ENCODE measurements around the gene RAP2A.

The RAP2A gene

GRCh38 chr13:97448503-97449251 is 14.7 kb downstream of the RAP2A start:
- no peak for DNase-seq (ENCODE audit: low read depth)

DNA sequence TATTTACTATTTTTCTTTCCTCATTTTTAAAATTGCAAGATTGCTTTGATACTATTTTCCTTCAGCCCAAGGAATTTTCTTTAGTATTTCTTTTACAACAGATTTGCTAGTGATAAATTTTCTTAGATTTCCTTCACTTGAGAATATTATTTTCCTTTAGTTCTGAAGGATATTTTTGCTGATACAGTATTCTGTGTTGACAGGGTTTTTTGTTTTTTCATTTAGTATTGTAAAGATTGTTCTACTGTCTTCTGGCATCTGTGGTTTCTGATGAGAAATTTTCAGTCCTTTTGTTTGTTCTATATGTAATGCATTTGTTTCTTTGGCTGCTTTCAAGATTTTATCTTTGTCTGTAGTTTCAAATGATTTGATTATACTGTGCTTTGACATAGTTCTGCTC is 20.7 kb downstream of the RAP2A start:
- DNase-seq (ENCODE audit: low read depth) = no peak

DNA sequence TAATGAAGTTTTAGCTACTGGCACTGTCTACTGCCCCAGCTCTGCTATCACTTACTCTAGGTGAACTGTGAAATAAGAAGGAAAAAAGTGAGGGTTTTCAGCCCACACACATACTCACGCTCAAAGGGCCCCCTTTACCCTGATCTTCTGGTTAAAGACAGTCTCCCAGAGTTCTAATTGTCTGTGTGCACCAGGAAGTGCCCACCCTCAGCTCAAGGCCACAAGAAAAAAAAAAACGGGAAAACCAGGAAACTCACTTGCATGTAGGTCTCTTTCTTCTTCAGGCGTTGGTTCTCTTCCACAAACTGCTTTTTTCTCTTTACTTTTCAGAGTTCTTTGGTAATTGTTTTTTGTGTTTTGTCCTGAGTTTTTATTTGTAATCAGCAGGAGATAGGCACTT is 22.1 kb downstream of the RAP2A start:
- no peak for DNase-seq (ENCODE audit: low read depth)

DNA sequence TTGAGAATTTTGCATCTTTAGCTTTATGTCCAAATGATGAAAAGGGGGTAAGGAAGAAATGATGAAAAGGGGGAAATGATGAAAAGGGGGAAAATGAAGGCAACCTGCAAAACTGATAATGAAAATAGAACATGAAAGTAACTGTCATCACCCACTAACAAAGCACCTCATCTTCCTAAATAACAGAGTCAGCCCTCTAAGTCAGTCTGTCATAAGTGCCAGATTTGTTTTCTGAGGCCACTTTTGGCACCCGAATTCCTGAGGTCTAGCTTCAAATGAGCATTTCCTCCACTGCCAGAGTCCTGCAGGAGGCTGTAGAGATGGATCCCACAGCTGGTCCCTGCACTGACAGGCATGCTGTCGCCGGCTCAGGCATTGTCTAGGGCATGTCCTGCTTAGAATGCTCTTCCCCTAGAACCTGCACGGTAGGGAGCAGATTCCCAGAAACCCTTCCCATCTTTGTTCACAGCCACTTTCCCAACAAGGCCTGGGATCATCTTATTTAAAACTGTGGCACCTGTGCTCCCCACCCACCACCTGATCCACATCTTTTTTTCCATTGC is 25.3 kb downstream of the RAP2A start:
- no peak for DNase-seq (ENCODE audit: low read depth)

DNA sequence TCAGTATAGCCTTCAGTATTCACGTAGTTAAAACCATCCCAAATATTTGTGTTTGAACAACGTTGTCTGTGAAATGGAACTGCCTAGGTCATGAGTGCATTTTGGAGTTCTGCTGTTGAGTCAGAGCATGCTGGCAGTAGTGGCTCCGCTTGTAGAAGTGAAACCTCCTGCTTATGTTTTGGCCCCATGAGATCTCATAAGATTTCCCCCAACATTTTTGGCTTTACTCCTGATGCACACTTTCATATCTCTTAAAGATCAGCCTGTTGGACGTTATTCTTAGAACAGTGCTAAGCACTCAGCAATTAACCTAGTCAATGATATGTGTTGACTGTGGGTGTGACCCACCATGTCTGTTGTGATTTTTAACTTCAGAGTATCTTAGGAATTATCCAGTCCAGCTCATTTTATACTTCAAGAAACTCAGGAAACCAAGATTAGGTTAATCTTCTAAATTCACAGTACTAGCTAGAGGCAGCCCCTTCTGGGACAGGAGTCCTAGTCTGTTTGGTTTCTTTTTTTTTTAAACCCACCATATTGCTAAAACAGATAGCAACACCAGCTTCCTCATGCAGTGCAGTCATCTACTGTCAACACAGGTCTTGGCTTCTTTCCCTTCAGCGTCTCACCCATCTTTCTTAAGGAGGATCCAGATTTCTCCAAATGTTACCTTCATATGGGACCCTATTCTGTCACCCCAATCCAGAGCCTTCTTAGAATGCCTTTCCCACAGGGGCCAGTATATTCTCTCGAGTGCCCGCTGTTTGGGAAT is 26.2 kb downstream of the RAP2A start:
- DNase-seq (ENCODE audit: low read depth) = no peak

- DNase-seq (ENCODE audit: low read depth) = no peak
Measured at GRCh38 chr13:97460853-97461252, 26.9 kb downstream of the RAP2A start.

- no peak for DNase-seq (ENCODE audit: low read depth)
Measured at GRCh38 chr13:97464561-97464960, 30.6 kb downstream of the RAP2A start.

DNA sequence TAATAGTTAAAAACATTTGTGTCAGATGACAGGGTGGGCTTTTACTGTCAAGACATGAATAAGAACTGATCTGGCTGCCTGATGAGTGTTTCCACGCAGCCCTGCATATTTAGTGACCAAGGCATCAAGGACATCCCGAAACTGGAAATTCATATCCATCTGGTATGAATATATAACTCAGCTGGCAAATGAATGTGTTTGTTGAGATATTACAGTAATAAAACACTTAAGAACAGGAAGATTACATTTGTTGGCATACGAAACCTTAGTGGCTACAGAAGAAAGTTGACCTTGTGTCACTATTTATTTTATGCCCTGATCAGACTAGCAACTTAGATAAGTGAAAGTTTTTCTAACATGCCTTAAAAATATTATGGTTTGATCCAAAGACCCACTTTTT is 32.8 kb downstream of the RAP2A start:
- DNase-seq (ENCODE audit: low read depth) = no peak

- no peak for DNase-seq (ENCODE audit: low read depth)
Measured at GRCh38 chr13:97468331-97468730, 34.4 kb downstream of the RAP2A start.

- no peak for DNase-seq (ENCODE audit: low read depth)
Measured at GRCh38 chr13:97471711-97472110, 37.7 kb downstream of the RAP2A start.

DNA sequence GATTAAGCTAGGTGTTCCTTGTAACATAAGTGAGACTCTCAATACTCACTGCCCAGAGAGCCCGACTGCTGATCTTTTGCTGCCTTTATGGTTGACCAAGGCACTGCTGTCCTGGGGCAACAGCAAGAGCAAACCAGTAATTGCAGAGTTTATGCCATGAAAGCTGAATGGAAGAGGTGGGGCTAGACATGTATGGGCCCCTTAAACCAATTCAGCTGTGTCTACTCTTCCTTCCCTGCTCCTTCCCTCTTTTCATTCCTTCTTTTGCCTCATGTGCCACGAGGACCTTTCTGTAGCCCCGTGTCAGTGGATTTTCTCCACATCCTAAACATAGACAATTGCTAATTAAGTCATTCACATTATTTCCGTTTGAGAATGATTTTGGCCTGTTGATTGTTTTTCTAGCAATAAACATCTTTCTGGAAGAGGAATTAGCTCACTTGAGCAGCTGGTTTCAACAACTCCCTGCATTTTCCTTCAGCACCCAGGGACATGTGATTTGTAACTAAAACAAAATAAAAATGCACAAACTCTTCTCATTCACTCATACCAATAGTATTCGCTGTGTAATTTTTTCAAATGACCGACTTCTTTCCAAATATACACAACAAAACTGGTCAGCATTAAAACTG is 40.5 kb downstream of the RAP2A start:
- DNase-seq (ENCODE audit: low read depth) = no peak

DNA sequence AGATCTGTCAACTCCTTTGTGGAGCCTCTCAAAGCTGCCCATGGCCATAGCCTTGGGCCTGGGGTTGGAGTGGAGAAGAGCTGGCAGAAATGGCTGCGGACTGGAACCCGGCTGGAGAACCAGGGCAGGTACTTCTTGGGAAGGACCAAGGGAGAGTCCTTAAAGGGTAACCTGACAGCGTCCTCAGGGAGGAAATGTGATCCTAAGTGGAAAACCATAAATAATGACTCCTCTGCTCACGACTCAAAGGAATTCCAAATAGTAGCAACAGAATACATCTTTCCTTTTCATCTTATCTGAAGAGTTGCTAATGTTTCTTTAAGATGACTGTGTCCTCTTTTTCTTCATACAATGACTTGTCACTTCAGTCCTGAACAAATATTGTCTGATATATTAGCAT is 41.0 kb downstream of the RAP2A start:
- DNase-seq (ENCODE audit: low read depth) = no peak

- no peak for DNase-seq (ENCODE audit: low read depth)
Measured at GRCh38 chr13:97477844-97478243, 43.9 kb downstream of the RAP2A start.

- no peak for DNase-seq (ENCODE audit: low read depth)
Measured at GRCh38 chr13:97478247-97478646, 44.3 kb downstream of the RAP2A start.

DNA sequence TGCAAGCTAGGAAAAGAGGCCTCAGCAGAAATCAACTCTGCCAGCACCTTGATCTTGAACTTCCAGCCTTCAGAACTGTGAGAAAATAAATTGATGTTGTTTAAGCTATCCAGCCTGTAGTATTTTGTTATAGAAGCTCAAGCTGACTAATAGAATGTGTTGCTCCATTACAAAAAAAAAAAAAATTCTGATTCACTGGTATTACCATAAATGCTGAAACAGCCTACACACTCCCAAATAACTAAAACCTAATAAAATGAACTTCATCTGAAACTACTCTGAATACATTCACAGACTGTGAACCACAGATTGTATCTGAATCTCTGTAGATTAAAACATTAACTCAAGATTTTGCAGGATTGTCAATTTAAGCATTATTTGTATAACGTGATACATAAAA is 49.5 kb downstream of the RAP2A start:
- DNase-seq (ENCODE audit: low read depth) = no peak

DNA sequence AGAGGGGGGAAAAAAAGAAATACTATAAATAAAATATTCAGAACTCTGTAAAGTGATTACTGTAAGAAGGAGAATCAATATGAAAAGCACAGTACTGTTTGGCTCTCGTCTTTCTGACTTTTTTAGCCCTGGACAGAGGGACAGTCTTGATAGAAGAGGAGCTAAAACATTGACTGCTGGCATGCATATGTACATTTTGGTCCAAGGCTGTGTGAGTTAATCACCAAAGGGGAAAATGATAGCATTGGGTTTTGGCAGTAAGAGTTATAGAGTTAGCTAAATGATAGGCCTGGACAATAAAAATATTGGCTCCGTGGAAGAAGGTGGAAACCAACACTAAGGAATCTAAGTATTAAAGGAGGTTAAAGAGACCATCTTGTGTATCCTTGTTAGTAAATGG is 50.3 kb downstream of the RAP2A start:
- no peak for DNase-seq (ENCODE audit: low read depth)

DNA sequence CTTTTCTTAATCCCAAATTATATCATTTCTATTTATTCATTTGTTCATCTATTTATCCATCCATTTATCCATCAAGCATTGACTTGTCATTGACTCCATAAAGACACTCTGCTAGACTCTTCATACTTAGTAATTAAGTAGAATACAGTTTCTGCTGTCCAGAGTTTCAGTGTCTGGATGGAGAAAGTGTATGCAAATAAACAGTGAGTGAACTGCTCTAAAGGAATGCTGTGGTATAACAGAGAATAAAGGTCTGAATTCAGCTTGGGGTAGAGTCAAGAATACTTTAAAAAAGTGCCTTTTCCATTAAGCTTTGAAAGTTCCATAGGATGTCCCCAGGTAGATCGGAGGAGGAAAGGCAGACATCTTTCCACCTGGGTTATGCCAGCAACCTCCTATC is 51.4 kb downstream of the RAP2A start:
- DNase-seq (ENCODE audit: low read depth) = no peak

DNA sequence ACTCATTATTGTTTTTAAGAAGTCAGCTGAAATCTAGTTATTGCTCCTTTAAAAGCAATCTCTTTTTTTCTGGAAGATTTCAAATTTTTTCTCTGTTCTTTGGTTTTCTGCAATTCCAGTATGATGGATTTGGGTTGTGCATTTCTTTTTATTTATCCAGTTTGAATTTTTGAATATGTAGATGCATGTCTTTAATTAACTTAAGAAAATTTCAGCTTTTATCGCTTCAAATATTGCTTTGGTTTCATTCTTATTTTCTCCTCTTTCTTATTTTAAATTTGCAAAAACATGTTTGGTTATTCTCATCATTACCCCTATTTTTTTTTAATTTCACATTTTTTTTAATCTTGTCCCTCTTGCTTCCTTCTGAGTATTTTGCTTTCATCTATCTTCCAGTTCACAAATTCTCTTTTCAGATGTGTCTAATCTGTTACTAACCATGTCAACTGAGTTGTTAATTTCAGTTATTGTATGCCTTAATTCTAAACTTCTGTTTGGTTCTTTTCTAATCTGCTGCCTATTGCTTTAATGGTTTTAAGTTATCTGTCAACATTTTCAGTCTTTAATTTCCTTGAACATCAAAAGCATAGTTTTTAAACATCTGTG is 56.8 kb downstream of the RAP2A start:
- DNase-seq (ENCODE audit: low read depth) = no peak

DNA sequence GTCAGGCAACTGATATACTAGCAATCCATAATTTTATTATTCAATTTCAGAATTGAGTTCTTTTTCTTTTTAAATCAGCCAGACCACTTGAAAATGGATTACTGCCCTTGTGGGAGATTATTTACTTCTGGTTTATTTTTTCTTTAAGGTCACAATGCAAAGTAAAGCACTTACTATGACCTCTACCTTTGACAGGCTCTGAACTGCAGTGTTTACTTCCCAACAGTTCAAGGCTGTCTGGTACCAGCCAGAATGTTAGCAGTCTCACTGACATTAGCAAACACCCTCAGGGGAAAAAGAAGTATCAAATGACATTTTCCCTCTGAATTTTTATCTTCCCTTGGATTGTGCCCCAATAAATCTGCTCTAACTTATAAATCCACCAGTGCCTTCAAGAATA is 57.5 kb downstream of the RAP2A start:
- no peak for DNase-seq (ENCODE audit: low read depth)

DNA sequence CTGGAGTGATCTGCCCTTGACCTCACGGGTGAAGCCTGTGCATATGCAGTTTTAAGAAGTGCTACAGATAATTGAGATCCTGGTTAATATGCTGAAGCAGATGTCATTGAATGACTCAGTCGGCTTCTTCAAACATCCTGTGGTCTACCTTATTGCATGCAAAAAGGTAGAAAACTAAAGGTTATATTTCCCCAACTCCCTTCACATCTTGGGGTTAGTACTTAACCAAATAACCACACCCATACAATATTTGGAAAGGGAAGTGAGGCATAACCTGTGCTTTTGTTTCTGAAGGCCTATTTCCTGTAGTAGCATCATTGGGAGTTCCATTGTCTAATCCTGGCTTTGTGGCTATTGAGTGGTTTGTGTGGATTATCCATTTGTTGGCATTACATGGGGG is 58.3 kb downstream of the RAP2A start:
- DNase-seq (ENCODE audit: low read depth) = no peak

- no peak for DNase-seq (ENCODE audit: low read depth)
Measured at GRCh38 chr13:97492684-97493371, 58.9 kb downstream of the RAP2A start.

DNA sequence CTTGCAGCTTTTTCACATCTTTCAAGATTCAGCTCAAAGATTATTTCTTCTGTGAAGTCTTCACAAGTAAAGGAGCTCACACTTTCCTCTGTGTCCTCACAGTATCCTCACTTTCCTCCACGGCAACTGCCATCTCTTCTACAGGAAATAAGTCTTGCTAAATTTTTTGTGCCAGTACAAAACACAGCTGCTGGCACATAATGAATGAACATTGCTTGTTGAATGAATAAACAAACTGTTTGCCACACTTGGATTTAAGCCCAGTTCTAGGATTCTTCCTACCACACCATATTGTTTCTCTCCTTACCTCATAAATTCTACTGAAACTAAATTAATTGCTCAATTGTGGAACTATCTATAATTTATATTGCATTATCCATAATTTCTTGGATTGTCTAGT is 59.5 kb downstream of the RAP2A start:
- no peak for DNase-seq (ENCODE audit: low read depth)

All from GM04504 (cell line).